ENCODE results near the gene SLC13A3.

Gene SLC13A3

DNA sequence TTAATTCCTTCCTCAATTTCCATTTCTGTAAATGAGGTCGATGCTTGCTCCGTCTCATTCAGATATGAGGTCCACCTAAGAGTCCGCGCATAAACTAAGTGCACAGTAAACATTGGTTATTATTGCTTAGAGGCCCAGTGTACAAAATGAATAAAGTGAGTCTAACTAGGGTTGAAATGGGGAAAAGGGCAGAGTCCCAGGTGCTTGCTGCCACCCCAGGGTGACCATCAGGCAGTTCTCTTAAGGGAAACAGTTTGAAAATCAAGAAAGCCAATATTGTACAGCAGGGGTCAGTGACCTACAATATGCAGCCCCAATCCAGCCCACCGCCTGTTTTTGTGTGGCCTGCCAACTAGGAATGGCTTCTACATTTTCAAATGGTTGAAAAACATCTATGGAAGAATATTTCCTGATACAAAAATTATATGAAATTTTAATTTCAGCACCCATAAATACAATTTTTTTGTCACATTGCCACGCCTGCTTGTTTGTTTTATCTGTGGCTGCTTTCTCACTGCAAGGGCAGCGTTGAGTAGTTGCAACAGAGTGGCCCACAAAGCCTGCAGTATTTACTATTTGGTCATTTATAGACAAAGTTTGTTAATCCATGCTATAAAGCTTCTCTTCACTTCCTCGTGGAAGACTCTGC lies 43.3 kb downstream of the SLC13A3 start:
- DNase-seq (ENCODE audit: low read depth) = no peak
- H3K4me3 ChIP-seq (ENCODE audit: low read length) = no peak overlapping the region
- TF ChIP-seq, protein P1, sequence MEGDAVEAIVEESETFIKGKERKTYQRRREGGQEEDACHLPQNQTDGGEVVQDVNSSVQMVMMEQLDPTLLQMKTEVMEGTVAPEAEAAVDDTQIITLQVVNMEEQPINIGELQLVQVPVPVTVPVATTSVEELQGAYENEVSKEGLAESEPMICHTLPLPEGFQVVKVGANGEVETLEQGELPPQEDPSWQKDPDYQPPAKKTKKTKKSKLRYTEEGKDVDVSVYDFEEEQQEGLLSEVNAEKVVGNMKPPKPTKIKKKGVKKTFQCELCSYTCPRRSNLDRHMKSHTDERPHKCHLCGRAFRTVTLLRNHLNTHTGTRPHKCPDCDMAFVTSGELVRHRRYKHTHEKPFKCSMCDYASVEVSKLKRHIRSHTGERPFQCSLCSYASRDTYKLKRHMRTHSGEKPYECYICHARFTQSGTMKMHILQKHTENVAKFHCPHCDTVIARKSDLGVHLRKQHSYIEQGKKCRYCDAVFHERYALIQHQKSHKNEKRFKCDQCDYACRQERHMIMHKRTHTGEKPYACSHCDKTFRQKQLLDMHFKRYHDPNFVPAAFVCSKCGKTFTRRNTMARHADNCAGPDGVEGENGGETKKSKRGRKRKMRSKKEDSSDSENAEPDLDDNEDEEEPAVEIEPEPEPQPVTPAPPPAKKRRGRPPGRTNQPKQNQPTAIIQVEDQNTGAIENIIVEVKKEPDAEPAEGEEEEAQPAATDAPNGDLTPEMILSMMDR (IDR thresholded peaks at IDR 0.05; ENCODE audit: insufficient read depth, low read depth, low read length, missing control alignments) = no peak

DNA sequence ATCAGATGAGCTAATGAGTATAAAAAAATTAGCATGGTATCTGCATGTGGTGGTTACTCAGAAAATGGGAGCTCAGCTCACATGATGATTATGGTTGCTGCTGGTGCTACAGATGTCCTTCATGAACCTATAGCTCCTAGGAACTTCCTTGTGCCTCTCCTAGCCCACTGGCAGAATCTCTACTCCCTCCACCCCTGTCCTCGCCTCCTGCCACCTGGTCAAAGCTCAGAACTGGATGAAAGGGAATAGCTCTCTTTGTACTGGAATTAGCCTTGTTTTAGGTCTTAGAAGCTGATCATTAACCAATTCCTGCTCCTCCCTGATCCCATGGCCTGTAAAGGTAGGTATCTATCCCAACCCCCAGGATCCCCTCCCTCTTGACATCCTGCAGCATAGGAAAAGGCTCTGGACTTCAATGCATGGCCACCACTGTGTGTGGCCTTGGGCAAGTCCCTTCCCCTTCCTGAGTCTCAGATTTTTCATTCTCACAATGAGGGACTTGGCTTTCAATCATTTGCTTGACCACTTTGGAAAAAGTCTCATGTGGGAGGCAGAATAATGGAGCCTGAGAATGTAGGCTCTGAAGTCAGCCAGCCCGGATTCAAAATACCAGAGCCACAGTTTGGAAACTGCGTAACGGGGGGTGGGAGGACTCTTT lies 43.9 kb downstream of the SLC13A3 start:
- DNase-seq (ENCODE audit: low read depth) = no peak
- TF ChIP-seq, protein P1 (IDR thresholded peaks at IDR 0.05; ENCODE audit: insufficient read depth, low read depth, low read length, missing control alignments) = no peak
- H3K4me3 ChIP-seq (ENCODE audit: low read length) = no peak overlapping the region

DNA sequence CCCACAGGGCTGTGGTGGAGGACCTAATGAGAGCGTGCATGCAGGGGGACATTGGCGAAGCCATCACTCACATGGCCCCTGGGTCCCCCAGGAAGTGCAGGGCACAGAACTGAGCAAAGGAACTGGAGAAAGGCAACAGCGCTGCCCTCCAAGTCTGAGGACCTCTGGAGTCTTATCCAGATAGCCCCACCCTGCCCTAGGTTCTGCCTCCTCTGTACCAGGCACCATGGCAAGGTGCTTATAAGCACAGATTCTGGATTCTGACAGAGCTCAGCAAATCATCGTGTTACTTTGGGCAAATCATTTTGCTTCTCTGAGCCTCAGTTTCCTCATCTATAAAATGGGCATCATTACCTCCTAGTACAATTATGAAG lies 44.5 kb downstream of the SLC13A3 start:
- H3K4me3 ChIP-seq (ENCODE audit: low read length) = no peak overlapping the region
- DNase-seq (ENCODE audit: low read depth) = no peak
- TF ChIP-seq, protein P1 (IDR thresholded peaks at IDR 0.05; ENCODE audit: insufficient read depth, low read depth, low read length, missing control alignments) = no peak

DNA sequence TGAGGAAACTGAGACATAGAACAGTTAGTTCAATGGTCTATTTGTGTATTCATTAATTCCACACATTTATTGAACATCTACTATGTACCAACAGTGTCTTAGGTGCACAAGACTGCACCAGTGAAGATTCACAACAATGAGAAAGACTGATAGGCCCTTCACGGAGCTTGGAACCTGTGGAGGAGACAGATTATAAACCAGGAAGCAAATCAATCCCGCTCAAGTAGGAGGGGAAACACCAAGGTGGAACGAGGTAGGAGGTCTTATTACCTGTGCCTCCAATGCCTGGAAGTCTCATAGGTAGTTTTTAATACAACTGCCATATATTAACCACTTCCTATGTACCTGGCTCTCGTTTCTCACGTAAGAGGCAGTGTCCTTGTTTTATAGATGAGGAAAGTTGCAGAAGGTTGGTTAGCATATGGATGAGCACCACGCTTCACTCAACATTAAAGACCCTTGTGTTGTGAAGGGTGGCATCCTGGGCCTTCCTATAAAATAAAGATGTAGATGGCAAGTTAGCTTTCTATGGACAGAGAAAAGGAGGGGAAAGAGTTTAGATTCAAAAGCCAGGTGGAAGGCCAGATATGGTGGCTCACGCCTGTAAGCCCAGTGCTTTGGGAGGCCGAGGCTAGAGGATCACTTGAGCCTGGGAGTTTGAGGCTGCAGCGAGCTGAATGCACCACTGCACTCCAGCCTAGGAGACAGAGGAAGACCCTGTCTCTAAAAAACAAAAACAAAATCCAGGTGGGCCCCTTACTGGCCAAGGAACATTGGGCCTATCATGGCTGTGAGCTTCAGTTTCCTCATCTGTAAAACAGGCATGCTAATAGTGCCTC lies 45.1 kb downstream of the SLC13A3 start:
- TF ChIP-seq, protein P1 (IDR thresholded peaks at IDR 0.05; ENCODE audit: insufficient read depth, low read depth, low read length, missing control alignments) = no peak
- no peak for DNase-seq (ENCODE audit: low read depth)
- H3K4me3 ChIP-seq (ENCODE audit: low read length) = no peak overlapping the region

DNA sequence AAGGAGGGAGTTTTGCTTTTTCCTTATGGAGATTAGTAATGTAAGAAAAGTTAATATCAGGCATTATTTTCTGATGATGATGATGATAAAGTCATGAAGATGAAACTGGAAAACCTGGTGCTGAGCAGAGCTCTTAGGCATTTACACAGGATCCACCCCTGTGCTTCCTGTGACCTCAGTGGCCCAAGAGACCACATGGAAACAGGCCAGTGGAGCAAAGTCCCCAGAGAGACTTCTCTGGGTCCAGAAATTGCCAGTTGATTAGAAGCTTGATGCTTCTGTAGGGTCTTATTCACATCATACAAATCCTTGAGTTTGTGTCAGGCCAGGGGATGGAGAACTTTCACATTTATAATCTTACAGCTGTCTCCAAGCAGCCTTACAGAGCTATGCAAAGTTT lies 46.1 kb downstream of the SLC13A3 start:
- TF ChIP-seq, protein P1 (IDR thresholded peaks at IDR 0.05; ENCODE audit: insufficient read depth, low read depth, low read length, missing control alignments) = no peak
- H3K4me3 ChIP-seq (ENCODE audit: low read length) = no peak overlapping the region
- DNase-seq (ENCODE audit: low read depth) = no peak

DNA sequence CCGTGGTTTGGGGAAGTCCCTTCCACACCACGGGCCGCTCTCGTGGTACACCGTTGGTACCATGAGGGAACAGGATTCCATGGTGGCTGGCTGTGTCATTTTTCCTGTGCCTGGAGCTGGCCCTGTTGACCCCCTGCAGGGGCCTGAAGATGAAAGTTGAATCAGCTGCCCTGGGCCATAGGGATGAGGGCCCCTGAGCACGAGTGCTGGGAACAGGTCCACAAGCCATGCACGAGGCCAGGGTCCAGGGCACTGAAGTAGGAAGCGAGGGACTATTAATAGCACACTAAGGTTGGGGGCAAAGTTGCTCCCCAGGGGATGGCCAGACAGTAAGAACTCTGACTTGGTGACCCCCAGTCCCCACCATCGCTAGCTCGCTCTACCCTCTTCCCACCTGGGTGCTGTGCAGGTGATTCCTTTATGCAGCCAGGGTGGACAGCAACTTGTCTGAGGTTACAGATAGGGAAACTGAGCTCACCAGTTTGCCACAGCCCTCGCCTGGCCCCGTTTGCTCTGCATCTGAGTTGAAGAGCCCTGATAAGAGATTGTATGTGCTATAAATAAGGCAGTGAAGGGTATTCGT lies 46.6 kb downstream of the SLC13A3 start:
- H3K4me3 ChIP-seq (ENCODE audit: low read length) = no peak overlapping the region
- TF ChIP-seq, protein P1 (IDR thresholded peaks at IDR 0.05; ENCODE audit: insufficient read depth, low read depth, low read length, missing control alignments) = no peak
- no peak for DNase-seq (ENCODE audit: low read depth)
